PC-3 (cell line): ENCODE measurements around the gene ARNT2.

Source experiments
- EZH2 ChIP-seq: fragments of 300-600 bp; sonication (generic); IDR thresholded peaks from one replicate; pipeline ENCODE4 v1.6.1; 2017; ENCODE audit warnings: antibody characterized with exemption, mild to moderate bottlenecking, low read length; ENCODE audit not compliant: unreplicated experiment
- EZH2phosphoT487 ChIP-seq: fragments of 300-600 bp; sonication (generic); IDR thresholded peaks from 2 replicates; pipeline ENCODE4 v1.6.1; 2018; ENCODE audit warnings: mild to moderate bottlenecking, antibody characterized with exemption, low read length, borderline replicate concordance
- TF ChIP-seq, protein P1 (sequence below): fragments of 300-600 bp; sonication (generic); conservative IDR thresholded peaks from 2 replicates; pipeline ENCODE4 v1.5.1; 2017; ENCODE audit warnings: antibody characterized with exemption, low read depth, mild to moderate bottlenecking, low read length

GRCh38 chr15:80468796-80469195, 64.6 kb downstream of the ARNT2 start:
- TF ChIP-seq, protein P1, sequence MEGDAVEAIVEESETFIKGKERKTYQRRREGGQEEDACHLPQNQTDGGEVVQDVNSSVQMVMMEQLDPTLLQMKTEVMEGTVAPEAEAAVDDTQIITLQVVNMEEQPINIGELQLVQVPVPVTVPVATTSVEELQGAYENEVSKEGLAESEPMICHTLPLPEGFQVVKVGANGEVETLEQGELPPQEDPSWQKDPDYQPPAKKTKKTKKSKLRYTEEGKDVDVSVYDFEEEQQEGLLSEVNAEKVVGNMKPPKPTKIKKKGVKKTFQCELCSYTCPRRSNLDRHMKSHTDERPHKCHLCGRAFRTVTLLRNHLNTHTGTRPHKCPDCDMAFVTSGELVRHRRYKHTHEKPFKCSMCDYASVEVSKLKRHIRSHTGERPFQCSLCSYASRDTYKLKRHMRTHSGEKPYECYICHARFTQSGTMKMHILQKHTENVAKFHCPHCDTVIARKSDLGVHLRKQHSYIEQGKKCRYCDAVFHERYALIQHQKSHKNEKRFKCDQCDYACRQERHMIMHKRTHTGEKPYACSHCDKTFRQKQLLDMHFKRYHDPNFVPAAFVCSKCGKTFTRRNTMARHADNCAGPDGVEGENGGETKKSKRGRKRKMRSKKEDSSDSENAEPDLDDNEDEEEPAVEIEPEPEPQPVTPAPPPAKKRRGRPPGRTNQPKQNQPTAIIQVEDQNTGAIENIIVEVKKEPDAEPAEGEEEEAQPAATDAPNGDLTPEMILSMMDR = no peak
- TF ChIP-seq EZH2 (no peak), EZH2phosphoT487 (no peak)
